Right lobe of liver (tissue), 6 donors: Measurements from ENCODE around the gene SIRPA. TPM values are rescaled to one million over a fixed set of nuclear protein-coding genes. Genes with fewer than 3 reads are reported as not detected.

Experiments used
- ATAC-seq, 4 donors: fragments of 200-7000 bp; cut with Tn5 transposase; one replicate each; pipeline ENCODE4 v1.9.1; 2020; ENCODE audit warnings: mild to moderate bottlenecking in 4 of 4, moderate library complexity in 4 of 4
- DNase-seq, 3 donors: peaks; one replicate each; pipeline ENCODE4 v3.0.0-alpha.2; 2020
- H3K27ac ChIP-seq, 3 donors: fragments of 200-600 bp; one replicate each; pipeline ENCODE4 v1.8.0; 2022
- H3K27me3 ChIP-seq, 2 donors: fragments of 200-600 bp; one replicate each; pipeline ENCODE4 v1.8.0; 2022
- H3K36me3 ChIP-seq, 4 donors: fragments of 200-600 bp; sonication (generic) in 1 of 4; one replicate each; pipeline versions ENCODE4 v1.5.1 to v1.8.0; 2017 to 2022; ENCODE audit warnings: control low read depth in 1 of 4
- H3K4me1 ChIP-seq, 4 donors: fragments of 200-600 bp; sonication (generic) in 1 of 4; one replicate each; pipeline versions ENCODE4 v1.5.1 to v1.8.0; 2017 to 2022; ENCODE audit warnings: control low read depth in 1 of 4
- H3K4me3 ChIP-seq, 3 donors: fragments of 200-600 bp; one replicate each; pipeline ENCODE4 v1.8.0; 2022
- H3K9me3 ChIP-seq, 4 donors: fragments of 200-600 bp; sonication (generic) in 1 of 4; one replicate each; pipeline versions ENCODE4 v1.5.1 to v1.8.0; 2017 to 2022; ENCODE audit warnings: control low read depth in 1 of 4
- POLR2A ChIP-seq: fragments of 450-650 bp; IDR thresholded peaks from one replicate; pipeline ENCODE4 v1.6.1; 2017; ENCODE audit warnings: antibody characterized with exemption, mild to moderate bottlenecking
- WGBS: methylation state at CpG from one replicate; pipeline ENCODE4 v1.1.6; 2018; ENCODE audit warnings: low coverage, low lambda C conversion rate; ENCODE audit not compliant: insufficient coverage; ENCODE audit errors: missing lambda C conversion rate; 5-methylcytosine and 5-hydroxymethylcytosine counted together
- intact Hi-C, 2 donors: fragments of 100-400 bp; cut with DNase I; formaldehyde crosslinking; loops; one replicate each; pipeline versions ENCODE4 v1.11.2 to v1.14.1; 2022
- total RNA-seq, 6 experiments: library from RNA; depleted of rRNA in 2 of 6; stranded (reverse); fragments of >200 nt in 2 of 6; fragmentation: NEBNext Ultra II Directional in 3 of 6; extraction: Animal tissue kit (Norgen Biotek cat#: 25700) in 3 of 6; gene quantifications; one replicate each; pipeline versions ENCODE4 v1.1.0 to v1.2.4, GENCODE V29; 2016 to 2023
- TF ChIP-seq, protein P1 (sequence below), 4 donors: fragments of 200-600 bp in 3 of 4; fragments of 450-650 bp in 1 of 4; IDR thresholded peaks; one replicate each; pipeline versions ENCODE4 v1.5.1 to v1.8.0; 2016 to 2022; ENCODE audit warnings: antibody characterized with exemption in 4 of 4, mild to moderate bottlenecking in 2 of 4
- donor health status: DM: no; HTN: yes; CAD: no.
- donor health status: DM: no; HTN: no; CAD: no.
- donor health status: DM: no; HTN: no; CAD: no.
- donor health status: DM: no; HTN: yes; CAD: no.
- donor health status: DM: no; HTN: yes; CAD: no.

Gene SIRPA
- total RNA-seq, 6 experiments from 2014 or later = 26.8 to 42.7 (median 34.8) TPM

DNA sequence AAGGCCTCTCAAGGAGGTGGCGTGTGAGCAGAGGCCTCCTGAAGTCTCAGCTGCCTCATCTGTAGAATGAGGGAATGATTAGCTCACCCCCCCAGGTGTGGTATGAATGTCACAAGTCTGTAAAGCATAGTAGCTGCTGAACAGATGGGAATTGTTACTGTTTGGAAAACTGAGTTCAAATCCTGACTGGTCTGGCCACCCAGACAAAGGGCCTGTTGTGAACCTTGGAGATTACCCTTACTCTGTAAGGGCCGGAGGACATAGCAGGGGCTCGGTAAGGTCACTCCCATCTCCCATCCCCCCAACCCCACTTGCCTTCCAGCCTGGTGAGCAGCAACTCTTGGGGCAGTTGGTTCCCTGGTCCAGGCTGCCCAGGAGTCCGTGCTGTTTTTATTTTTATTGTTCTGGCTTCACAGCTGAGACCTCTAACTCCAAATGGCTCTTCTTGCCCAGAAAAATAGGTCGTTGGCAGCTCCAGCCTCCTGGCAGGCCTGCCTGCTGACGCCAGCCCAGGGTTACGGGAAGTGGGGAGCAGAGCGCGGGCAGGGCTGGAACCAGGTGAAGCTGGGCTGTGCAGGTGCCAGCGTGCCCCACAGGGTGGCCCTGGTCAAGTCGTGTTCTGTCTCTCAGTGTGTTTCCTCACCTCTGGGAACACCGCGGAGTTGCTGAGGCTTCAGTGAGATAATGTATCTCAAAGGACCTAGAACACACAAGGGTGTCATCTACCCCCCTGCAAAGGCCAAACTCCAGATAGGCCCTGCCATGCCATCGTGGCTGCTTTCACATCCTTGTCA is 4.5 kb upstream of the SIRPA start:
- peak; percentile 88 to 91 (median 90) for DNase-seq
- Histone ChIP-seq H3K4me3 (no peak overlapping the region), H3K4me1 (peaks cover 0 to 34% (median 8%) of the 10 kb centered on the region in 4 donors), H3K27me3 (no peaks in the 10 kb centered on the region), H3K27ac (peak overlapping the region in 2 of 3 donors; percentile 48 to 76), H3K36me3 (no peaks in the 10 kb centered on the region), H3K9me3 (no peaks in the 10 kb centered on the region)
- peak; percentile 60 to 71 (median 68) for ATAC-seq
- TF ChIP-seq, protein P1, sequence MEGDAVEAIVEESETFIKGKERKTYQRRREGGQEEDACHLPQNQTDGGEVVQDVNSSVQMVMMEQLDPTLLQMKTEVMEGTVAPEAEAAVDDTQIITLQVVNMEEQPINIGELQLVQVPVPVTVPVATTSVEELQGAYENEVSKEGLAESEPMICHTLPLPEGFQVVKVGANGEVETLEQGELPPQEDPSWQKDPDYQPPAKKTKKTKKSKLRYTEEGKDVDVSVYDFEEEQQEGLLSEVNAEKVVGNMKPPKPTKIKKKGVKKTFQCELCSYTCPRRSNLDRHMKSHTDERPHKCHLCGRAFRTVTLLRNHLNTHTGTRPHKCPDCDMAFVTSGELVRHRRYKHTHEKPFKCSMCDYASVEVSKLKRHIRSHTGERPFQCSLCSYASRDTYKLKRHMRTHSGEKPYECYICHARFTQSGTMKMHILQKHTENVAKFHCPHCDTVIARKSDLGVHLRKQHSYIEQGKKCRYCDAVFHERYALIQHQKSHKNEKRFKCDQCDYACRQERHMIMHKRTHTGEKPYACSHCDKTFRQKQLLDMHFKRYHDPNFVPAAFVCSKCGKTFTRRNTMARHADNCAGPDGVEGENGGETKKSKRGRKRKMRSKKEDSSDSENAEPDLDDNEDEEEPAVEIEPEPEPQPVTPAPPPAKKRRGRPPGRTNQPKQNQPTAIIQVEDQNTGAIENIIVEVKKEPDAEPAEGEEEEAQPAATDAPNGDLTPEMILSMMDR (IDR thresholded peaks at IDR 0.05) = peak in 1 of 4 donors; percentile 14
- no peak for TF ChIP-seq POLR2A
- WGBS = 33% methylated on average over 6 of the region's 14 CpGs
- intact Hi-C loops = no loop called here

DNA sequence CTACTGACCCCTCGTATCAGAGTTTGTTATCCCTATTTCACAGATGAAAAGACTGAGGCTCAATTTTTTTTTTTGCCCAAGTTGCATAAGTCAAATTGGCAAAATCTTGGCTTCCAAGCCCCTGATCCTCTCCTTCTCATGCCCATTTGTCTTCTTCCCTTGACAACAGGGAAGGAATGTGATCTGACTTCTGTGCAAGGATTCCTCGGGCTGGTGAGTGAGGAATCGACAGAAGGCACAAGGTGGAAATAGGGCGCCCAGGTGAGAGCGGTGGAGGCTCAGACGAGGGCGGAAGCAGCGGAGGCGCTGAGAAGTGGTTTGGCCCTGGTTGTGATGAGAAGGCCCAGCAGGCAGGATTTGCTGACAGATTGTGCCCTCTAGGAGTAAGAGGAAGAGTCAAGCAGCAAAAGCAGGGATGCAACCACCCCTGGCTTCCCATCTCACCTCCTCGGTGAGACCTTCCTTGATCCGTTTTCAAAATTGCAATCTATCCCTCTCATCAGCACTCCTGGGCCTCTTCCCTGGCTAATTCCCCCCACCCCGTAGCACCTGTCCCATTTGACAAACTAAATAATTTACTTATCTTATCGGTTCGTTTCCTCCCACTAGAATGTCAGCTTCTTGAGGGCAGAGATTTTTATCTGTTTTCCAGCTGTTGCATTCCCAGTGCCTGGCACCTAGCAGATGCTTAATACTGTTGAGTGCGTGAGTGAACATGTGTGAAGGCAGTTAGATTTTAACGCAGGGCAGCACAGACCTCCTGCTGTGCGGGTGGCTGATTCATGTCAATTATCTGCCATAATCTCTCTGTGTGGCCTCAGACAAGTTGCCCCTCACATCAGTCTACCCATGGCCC is 3.7 kb upstream of the SIRPA start:
- WGBS = 81% methylated on average over 16 of the region's 17 CpGs
- Histone ChIP-seq H3K27me3 (no peaks in the 10 kb centered on the region), H3K9me3 (no peaks in the 10 kb centered on the region), H3K4me3 (no peak overlapping the region), H3K4me1 (peaks cover 0 to 42% (median 8%) of the 10 kb centered on the region in 4 donors), H3K27ac (peak overlapping the region in 2 of 3 donors; percentile 48 to 76), H3K36me3 (no peaks in the 10 kb centered on the region)
- DNase-seq (no peak), ATAC-seq (no peak)
- no peak for TF ChIP-seq POLR2A
- TF ChIP-seq, protein P1 (IDR thresholded peaks at IDR 0.05) = no peak
- intact Hi-C loops = no loop called here

DNA sequence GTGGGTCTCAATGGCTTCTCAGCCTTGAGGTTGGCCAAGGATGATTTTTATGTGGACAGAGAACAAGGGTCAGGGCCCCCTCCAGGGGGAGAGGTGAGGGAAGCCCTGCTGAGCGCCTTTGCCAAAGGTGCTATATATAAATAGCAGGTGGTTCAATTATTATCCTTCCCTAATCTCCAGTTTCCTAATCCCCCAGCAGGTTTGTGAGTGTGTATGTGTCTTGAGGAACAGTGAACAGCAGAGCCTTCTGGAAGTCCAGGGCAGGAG is 3.2 kb upstream of the SIRPA start:
- Histone ChIP-seq H3K4me3 (no peak overlapping the region), H3K27me3 (no peaks in the 10 kb centered on the region), H3K36me3 (no peaks in the 10 kb centered on the region), H3K27ac (no peak overlapping the region), H3K4me1 (peaks cover 0 to 43% (median 8%) of the 10 kb centered on the region in 4 donors), H3K9me3 (no peaks in the 10 kb centered on the region)
- ATAC-seq = no peak
- TF ChIP-seq POLR2A = no peak
- TF ChIP-seq, protein P1 (IDR thresholded peaks at IDR 0.05) = no peak
- WGBS = 75% methylated on average over 1 of the region's 1 CpG
- DNase-seq = no peak
- intact Hi-C loops = no loop called here

DNA sequence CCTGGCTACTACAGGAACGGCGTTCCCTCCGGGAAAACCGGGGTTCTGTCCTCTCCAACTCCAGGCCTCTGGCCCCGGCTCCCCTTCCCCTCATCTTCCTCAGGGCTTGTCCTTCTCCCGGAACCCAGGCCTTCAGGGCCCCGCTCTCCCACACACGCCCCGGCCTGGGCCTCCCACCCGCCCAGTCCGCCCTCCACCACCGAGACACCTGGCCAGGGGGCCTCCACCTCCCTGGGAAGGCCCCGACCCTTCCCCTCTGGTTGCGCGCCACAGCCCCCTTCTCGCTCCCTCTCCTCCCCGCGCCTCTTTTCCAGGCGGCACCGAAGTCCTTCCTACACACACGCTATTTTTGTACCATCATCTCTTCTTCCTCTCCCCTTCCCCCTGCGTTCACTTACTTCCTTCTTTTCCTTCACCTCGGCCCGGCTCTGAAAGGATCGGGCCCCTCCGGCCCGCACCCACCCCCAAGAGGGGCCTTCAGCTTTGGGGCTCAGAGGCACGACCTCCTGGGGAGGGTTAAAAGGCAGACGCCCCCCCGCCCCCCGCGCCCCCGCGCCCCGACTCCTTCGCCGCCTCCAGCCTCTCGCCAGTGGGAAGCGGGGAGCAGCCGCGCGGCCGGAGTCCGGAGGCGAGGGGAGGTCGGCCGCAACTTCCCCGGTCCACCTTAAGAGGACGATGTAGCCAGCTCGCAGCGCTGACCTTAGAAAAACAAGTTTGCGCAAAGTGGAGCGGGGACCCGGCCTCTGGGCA is 1.3 kb upstream of the SIRPA start:
- 24% methylated on average over 32 of the region's 54 CpGs for WGBS
- peak overlapping the region; percentile 85 to 99 (median 97) for H3K27ac ChIP-seq
- H3K27me3 ChIP-seq = no peaks in the 10 kb centered on the region
- H3K4me1 ChIP-seq = peaks cover 0 to 42% (median 8%) of the 10 kb centered on the region in 4 donors
- intact Hi-C loops = no loop called here
- TF ChIP-seq, protein P1 (IDR thresholded peaks at IDR 0.05) = no peak
- TF ChIP-seq POLR2A = no peak
- DNase-seq = peak in 2 of 3 donors; percentile 90 to 91
- ATAC-seq = no peak
- H3K36me3 ChIP-seq = no peaks in the 10 kb centered on the region
- H3K9me3 ChIP-seq = no peaks in the 10 kb centered on the region
- peak overlapping the region; percentile 64 to 77 (median 70) for H3K4me3 ChIP-seq
